PC-3 (cell line): ENCODE data around the gene GDA. TPM values are rescaled to one million over a fixed set of nuclear protein-coding genes. Genes with fewer than 3 reads are reported as not detected.

Experiments
- ATAC-seq: fragments of 200-7000 bp; cut with Tn5 transposase; 2 replicates; pipeline ENCODE4 v1.9.1; 2020; ENCODE audit warnings: mild to moderate bottlenecking, moderate library complexity
- BruUV-seq: library from RNA; stranded (reverse); fragments of 400-500 nt; replicated peaks from 2 replicates; lab custom pipeline; 2021; lab: Mats Ljungman, UMichigan
- CTCF ChIA-PET: fragments of 300-600 bp; sonication (Branson Sonifier 250); formaldehyde crosslinking; loops from one replicate; lab custom pipeline; 2022; ENCODE audit warnings: antibody characterized with exemption; lab: Charles Lee
- POLR2A ChIA-PET: fragments of 300-600 bp; sonication (Branson Sonifier 250); formaldehyde crosslinking; loops from one replicate; lab custom pipeline; 2022; ENCODE audit warnings: antibody characterized with exemption; ENCODE audit not compliant: unreplicated experiment; lab: Charles Lee
- DNase-seq: peaks from one replicate; pipeline ENCODE4 v3.0.0-alpha.2; 2015
- H2AFZ ChIP-seq: fragments of 300-600 bp; sonication (generic); 2 replicates; pipeline ENCODE4 v1.6.0; 2016; ENCODE audit warnings: antibody characterized with exemption, low read length
- H3F3A ChIP-seq: fragments of 300-600 bp; sonication (generic); one replicate; pipeline ENCODE4 v1.6.0; 2017; ENCODE audit warnings: antibody characterized with exemption, low read length, control low read depth, mild to moderate bottlenecking; ENCODE audit not compliant: unreplicated experiment
- H3K27ac ChIP-seq: fragments of 300-600 bp; sonication (generic); 2 replicates; pipeline ENCODE4 v1.5.1; 2016; ENCODE audit warnings: mild to moderate bottlenecking, low read length
- H3K27me3 ChIP-seq: fragments of 300-600 bp; sonication (generic); 2 replicates; pipeline ENCODE4 v1.6.1; 2016; ENCODE audit warnings: low read length, mixed read lengths
- H3K36me3 ChIP-seq: fragments of 300-600 bp; sonication (generic); 2 replicates; pipeline ENCODE4 v1.6.1; 2016; ENCODE audit warnings: low read depth, mixed run types, low read length, mixed read lengths
- H3K4me1 ChIP-seq: fragments of 300-600 bp; sonication (generic); 2 replicates; pipeline ENCODE4 v1.5.1; 2016; ENCODE audit warnings: low read length; ENCODE audit not compliant: insufficient read depth
- H3K4me2 ChIP-seq: fragments of 300-600 bp; sonication (generic); 2 replicates; pipeline ENCODE4 v1.6.0; 2016; ENCODE audit warnings: low read length
- H3K4me3 ChIP-seq: fragments of 300-600 bp; sonication (generic); 2 replicates; pipeline ENCODE4 v1.5.1; 2016; ENCODE audit warnings: mild to moderate bottlenecking, low read length, mixed read lengths
- H3K79me2 ChIP-seq: fragments of 300-600 bp; sonication (generic); 2 replicates; pipeline ENCODE4 v1.6.1; 2017; ENCODE audit warnings: low read length, mixed read lengths
- H3K9ac ChIP-seq: fragments of 300-600 bp; sonication (generic); 2 replicates; pipeline ENCODE4 v1.6.0; 2016; ENCODE audit warnings: mild to moderate bottlenecking, low read length
- H3K9me2 ChIP-seq: fragments of 300-600 bp; sonication (generic); replicated peaks from 2 replicates; pipeline ENCODE4 v1.6.1; 2016; ENCODE audit warnings: mixed run types, low read length, mixed read lengths
- H3K9me3 ChIP-seq: fragments of 300-600 bp; sonication (generic); 2 replicates; pipeline ENCODE4 v1.6.1; 2016; ENCODE audit warnings: low read length, mixed read lengths
- H4K20me1 ChIP-seq: fragments of 300-600 bp; sonication (generic); 2 replicates; pipeline ENCODE4 v1.6.1; 2016; ENCODE audit warnings: low read length, mixed read lengths
- EZH2 ChIP-seq: fragments of 300-600 bp; sonication (generic); IDR thresholded peaks from one replicate; pipeline ENCODE4 v1.6.1; 2017; ENCODE audit warnings: antibody characterized with exemption, mild to moderate bottlenecking, low read length; ENCODE audit not compliant: unreplicated experiment
- EZH2phosphoT487 ChIP-seq: fragments of 300-600 bp; sonication (generic); IDR thresholded peaks from 2 replicates; pipeline ENCODE4 v1.6.1; 2018; ENCODE audit warnings: mild to moderate bottlenecking, antibody characterized with exemption, low read length, borderline replicate concordance
- intact Hi-C: fragments of 100-400 bp; cut with micrococcal nuclease; formaldehyde crosslinking; loops from 2 replicates; pipeline ENCODE4 v1.9.0; 2023
- total RNA-seq: library from RNA; depleted of rRNA; stranded (reverse); fragments of >200 nt; gene quantifications from 2 replicates; pipeline ENCODE4 v1.2.3, GENCODE V29; 2014
- TF ChIP-seq, protein P1 (sequence below): fragments of 300-600 bp; sonication (generic); conservative IDR thresholded peaks from 2 replicates; pipeline ENCODE4 v1.5.1; 2017; ENCODE audit warnings: antibody characterized with exemption, low read depth, mild to moderate bottlenecking, low read length

Gene GDA
- total RNA-seq, 1 experiment from 2014 or later, result not detected

DNA sequence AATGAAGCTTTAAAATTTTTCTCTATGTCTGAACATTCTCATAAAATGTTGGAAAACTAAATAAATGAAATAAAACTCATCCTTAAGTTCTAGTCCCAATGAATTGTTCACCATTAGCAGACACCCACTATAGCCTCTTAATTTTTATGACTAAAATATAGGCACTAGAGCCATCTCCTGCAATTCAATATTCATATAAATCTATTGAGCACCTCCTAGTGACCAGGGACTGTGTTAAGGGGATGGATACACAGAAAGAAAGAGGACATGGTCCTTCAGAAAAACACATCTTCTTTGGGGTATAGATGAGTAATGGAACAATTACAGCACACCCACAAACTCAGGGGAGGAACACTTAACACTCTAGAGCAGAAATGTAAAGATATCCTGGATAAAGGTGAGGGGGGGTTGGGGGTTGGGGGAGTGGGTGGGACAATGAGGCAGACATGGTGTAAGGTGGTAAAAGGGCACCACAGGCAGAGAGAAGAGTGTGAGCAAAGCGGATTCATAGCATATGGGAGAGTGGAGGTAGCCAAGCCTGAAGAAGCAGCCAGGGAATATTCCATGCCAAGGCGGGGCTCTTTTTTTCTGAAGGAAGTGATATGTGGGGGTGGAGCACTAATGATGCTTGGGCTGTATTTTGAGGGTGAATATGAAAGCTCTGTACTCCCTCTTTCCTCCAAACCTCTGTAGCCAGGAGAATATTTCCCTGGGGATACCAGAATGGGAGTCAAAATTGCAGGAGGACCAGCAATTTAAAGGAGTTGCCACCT lies 3.3 kb upstream of the GDA start:
- no peak overlapping the region for H3K9ac ChIP-seq
- ChIA-PET CTCF (no interaction called here), POLR2A (no interaction called here)
- H3F3A ChIP-seq, result no peaks in the 10 kb centered on the region
- BruUV-seq, result no TSS peak
- H3K79me2 ChIP-seq, result no peaks in the 10 kb centered on the region
- intact Hi-C loops, result no loop called here
- no peak overlapping the region for H3K27ac ChIP-seq
- H3K4me3 ChIP-seq, result no peak overlapping the region
- H3K9me2 ChIP-seq, result no peaks in the 10 kb centered on the region
- no peak overlapping the region for H2AFZ ChIP-seq
- no peak for ATAC-seq
- 0 out of 2 replicates have a peak, but pooled peaks cover 4% of the 10 kb centered on the region for H3K4me1 ChIP-seq
- no peaks in the 10 kb centered on the region for H3K27me3 ChIP-seq
- DNase-seq, result no peak
- H3K9me3 ChIP-seq, result no peaks in the 10 kb centered on the region
- H3K36me3 ChIP-seq, result no peaks in the 10 kb centered on the region
- no peak for TF ChIP-seq EZH2
- TF ChIP-seq, protein P1, sequence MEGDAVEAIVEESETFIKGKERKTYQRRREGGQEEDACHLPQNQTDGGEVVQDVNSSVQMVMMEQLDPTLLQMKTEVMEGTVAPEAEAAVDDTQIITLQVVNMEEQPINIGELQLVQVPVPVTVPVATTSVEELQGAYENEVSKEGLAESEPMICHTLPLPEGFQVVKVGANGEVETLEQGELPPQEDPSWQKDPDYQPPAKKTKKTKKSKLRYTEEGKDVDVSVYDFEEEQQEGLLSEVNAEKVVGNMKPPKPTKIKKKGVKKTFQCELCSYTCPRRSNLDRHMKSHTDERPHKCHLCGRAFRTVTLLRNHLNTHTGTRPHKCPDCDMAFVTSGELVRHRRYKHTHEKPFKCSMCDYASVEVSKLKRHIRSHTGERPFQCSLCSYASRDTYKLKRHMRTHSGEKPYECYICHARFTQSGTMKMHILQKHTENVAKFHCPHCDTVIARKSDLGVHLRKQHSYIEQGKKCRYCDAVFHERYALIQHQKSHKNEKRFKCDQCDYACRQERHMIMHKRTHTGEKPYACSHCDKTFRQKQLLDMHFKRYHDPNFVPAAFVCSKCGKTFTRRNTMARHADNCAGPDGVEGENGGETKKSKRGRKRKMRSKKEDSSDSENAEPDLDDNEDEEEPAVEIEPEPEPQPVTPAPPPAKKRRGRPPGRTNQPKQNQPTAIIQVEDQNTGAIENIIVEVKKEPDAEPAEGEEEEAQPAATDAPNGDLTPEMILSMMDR, result no peak
- no peak for TF ChIP-seq EZH2phosphoT487
- H4K20me1 ChIP-seq, result no peaks in the 10 kb centered on the region
- H3K4me2 ChIP-seq, result no peak overlapping the region

DNA sequence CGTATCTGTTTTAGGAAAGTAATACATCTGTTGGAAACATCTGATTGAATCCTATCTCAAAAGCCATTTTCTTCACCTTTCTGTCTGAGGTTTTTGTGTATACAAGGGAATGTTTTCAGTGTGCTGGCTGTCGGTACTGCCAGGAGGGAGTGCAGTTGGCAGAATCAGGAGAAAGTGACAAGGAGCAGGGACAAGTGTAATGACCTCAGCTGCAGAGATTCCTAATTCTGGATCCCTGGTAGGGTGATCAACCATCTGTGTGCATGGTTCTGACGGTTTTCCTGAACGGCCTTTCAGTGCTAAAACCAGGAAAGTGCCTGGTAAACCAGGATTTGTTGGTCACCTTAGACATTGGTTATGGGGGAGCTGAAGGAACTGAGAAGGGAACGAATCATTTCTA lies 1.6 kb upstream of the GDA start:
- H3K27me3 ChIP-seq, result no peaks in the 10 kb centered on the region
- no peaks in the 10 kb centered on the region for H3K9me2 ChIP-seq
- no peaks in the 10 kb centered on the region for H3K79me2 ChIP-seq
- H3K9ac ChIP-seq, result no peak overlapping the region
- H4K20me1 ChIP-seq, result no peaks in the 10 kb centered on the region
- H3K4me1 ChIP-seq, result 0 out of 2 replicates have a peak, but pooled peaks cover 4% of the 10 kb centered on the region
- ATAC-seq, result no peak
- POLR2A ChIA-PET, result no interaction called here
- no peaks in the 10 kb centered on the region for H3K36me3 ChIP-seq
- DNase-seq, result no peak
- H3F3A ChIP-seq, result no peaks in the 10 kb centered on the region
- no peak overlapping the region for H3K27ac ChIP-seq
- TF ChIP-seq EZH2 (no peak), EZH2phosphoT487 (no peak)
- TF ChIP-seq, protein P1, result no peak
- BruUV-seq, result no TSS peak
- CTCF ChIA-PET, result no interaction called here
- H3K4me3 ChIP-seq, result no peak overlapping the region
- no peak overlapping the region for H2AFZ ChIP-seq
- intact Hi-C loops, result no loop called here
- H3K4me2 ChIP-seq, result no peak overlapping the region
- no peaks in the 10 kb centered on the region for H3K9me3 ChIP-seq

DNA sequence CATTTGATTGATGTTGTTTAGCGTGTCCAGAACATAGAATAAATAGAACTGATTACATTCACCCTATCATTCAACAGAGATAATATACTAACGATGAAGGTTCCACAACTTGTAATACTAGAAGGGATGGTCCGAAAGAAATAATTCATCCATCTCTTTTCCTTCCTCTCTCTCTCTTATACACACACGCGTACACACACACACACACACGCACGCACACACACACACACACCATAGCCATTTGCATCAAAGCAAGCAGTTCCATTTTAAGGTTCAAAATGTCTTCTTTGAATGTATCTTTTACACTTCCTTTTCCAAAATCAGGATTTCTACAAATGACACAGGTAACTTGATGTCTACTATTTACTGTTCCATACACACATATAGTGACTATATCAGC lies 887 bp downstream of the GDA start:
- intact Hi-C loops, result no loop called here
- no peaks in the 10 kb centered on the region for H4K20me1 ChIP-seq
- no peak overlapping the region for H3K27ac ChIP-seq
- H3F3A ChIP-seq, result no peaks in the 10 kb centered on the region
- CTCF ChIA-PET, result no interaction called here
- TF ChIP-seq EZH2phosphoT487 (no peak), EZH2 (no peak)
- TF ChIP-seq, protein P1, result no peak
- no peak for ATAC-seq
- DNase-seq, result no peak
- peaks cover 17% of the 10 kb centered on the region for H3K4me1 ChIP-seq
- no peak overlapping the region for H3K9ac ChIP-seq
- no peak overlapping the region for H2AFZ ChIP-seq
- no TSS peak for BruUV-seq
- H3K9me2 ChIP-seq, result no peaks in the 10 kb centered on the region
- H3K27me3 ChIP-seq, result no peaks in the 10 kb centered on the region
- no peaks in the 10 kb centered on the region for H3K9me3 ChIP-seq
- POLR2A ChIA-PET, result no interaction called here
- H3K79me2 ChIP-seq, result no peaks in the 10 kb centered on the region
- H3K4me3 ChIP-seq, result no peak overlapping the region
- no peak overlapping the region for H3K4me2 ChIP-seq
- no peaks in the 10 kb centered on the region for H3K36me3 ChIP-seq
